SK-N-SH treated with all-trans-retinoic acid at 6 μM for 48 hours (cell line): Measurements from ENCODE around the gene CRTAP.
"Not testable (repeated sequence)": the region's sequence is repeated elsewhere in the genome, so short reads cannot be mapped to it uniquely, and the experiment has no call there.

Experiments used
- ATAC-seq: fragments of 200-7000 bp; cut with Tn5 transposase; 3 replicates; pipeline ENCODE4 v1.9.1; 2020; ENCODE audit warnings: mild to moderate bottlenecking, moderate library complexity
- ARNTL ChIP-seq: fragments of 450-650 bp; formaldehyde crosslinking; IDR thresholded peaks from 2 replicates; pipeline ENCODE4 v1.5.0; 2020; ENCODE audit warnings: low read depth, mild to moderate bottlenecking, moderate library complexity, borderline replicate concordance
- CSDC2 ChIP-seq: fragments of 250-450 bp; sonication (Bioruptor Pico); IDR thresholded peaks from 2 replicates; pipeline ENCODE4 v1.5.0; 2020; ENCODE audit warnings: mild to moderate bottlenecking, moderate library complexity
- ESRRG ChIP-seq: fragments of 250-450 bp; sonication (Bioruptor Pico); IDR thresholded peaks from 2 replicates; pipeline ENCODE4 v1.6.1; 2021; ENCODE audit warnings: mild to moderate bottlenecking
- GLIS3 ChIP-seq: fragments of 250-450 bp; sonication (Bioruptor Pico); IDR thresholded peaks from 2 replicates; pipeline ENCODE4 v1.5.0; 2020; ENCODE audit warnings: mild to moderate bottlenecking, moderate library complexity
- OSR1 ChIP-seq: fragments of 250-450 bp; sonication (Bioruptor Pico); IDR thresholded peaks from 2 replicates; pipeline ENCODE4 v1.8.0; 2022; ENCODE audit warnings: moderate library complexity, mild to moderate bottlenecking, inconsistent platforms
- PPARA ChIP-seq: fragments of 250-450 bp; sonication (Bioruptor Pico); IDR thresholded peaks from 2 replicates; pipeline ENCODE4 v1.5.0; 2020; ENCODE audit warnings: mild to moderate bottlenecking, borderline replicate concordance
- TOX ChIP-seq: fragments of 250-450 bp; sonication (Bioruptor Pico); IDR thresholded peaks from 2 replicates; pipeline ENCODE4 v1.8.0; 2021; ENCODE audit warnings: mild to moderate bottlenecking, moderate library complexity, borderline replicate concordance
- TSHZ2 ChIP-seq: fragments of 250-450 bp; sonication (Bioruptor Pico); IDR thresholded peaks from 2 replicates; pipeline ENCODE4 v1.5.0; 2020; ENCODE audit warnings: mild to moderate bottlenecking, moderate library complexity
- ZFP3 ChIP-seq: fragments of 250-450 bp; sonication (Bioruptor Pico); IDR thresholded peaks from 2 replicates; pipeline ENCODE4 v1.5.0; 2020; ENCODE audit warnings: mild to moderate bottlenecking, moderate library complexity
- ZNF8 ChIP-seq: fragments of 450-650 bp; formaldehyde crosslinking; IDR thresholded peaks from 2 replicates; pipeline ENCODE4 v1.5.0; 2020; ENCODE audit warnings: mild to moderate bottlenecking, moderate library complexity
- TF ChIP-seq, protein P1 (sequence below): fragments of 250-450 bp; sonication (Bioruptor Pico); IDR thresholded peaks from 2 replicates; pipeline ENCODE4 v1.5.1; 2020; ENCODE audit warnings: low read depth, mild to moderate bottlenecking, moderate library complexity
- TF ChIP-seq, protein P2 (sequence below): fragments of 250-450 bp; sonication (Bioruptor Pico); IDR thresholded peaks from 2 replicates; pipeline ENCODE4 v1.8.0; 2021; ENCODE audit warnings: low read depth, mild to moderate bottlenecking, moderate library complexity, borderline replicate concordance
- TF ChIP-seq, protein P3 (sequence below): fragments of 250-450 bp; sonication (Bioruptor Pico); IDR thresholded peaks from 2 replicates; pipeline ENCODE4 v1.8.0; 2020; ENCODE audit warnings: mild to moderate bottlenecking, moderate library complexity, borderline replicate concordance
- TF ChIP-seq, protein P4 (sequence below): fragments of 250-450 bp; sonication (Bioruptor Pico); IDR thresholded peaks from 2 replicates; pipeline ENCODE4 v1.5.1; 2021; ENCODE audit warnings: mild to moderate bottlenecking, moderate library complexity

The CRTAP gene

GRCh38 chr3:33174711-33175414 is 61.0 kb downstream of the CRTAP start (continued):
- TF ChIP-seq GLIS3 (CRISPR knock-in tag) = no peak
- no peak for TF ChIP-seq CSDC2

DNA sequence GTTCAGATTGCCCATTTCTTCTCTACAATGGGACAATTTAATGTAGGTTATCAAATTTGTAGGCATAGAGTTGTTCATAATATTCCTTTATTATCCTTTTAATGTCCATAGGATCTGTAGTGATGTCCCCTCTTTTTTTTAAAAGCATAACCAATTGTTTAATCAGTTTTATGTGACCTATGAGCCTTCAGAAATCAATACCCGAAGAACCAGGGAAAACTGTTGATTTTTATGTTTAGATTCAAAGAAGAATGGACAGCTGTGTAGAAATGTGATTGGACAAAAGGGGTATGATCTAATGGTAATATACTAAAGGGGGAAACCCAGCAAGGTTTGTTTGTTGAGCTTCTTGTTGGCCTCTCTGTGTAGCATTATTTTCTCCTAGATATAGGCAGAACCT is 65.3 kb downstream of the CRTAP start:
- no peak for TF ChIP-seq TSHZ2 (CRISPR knock-in tag)
- TF ChIP-seq, protein P1, sequence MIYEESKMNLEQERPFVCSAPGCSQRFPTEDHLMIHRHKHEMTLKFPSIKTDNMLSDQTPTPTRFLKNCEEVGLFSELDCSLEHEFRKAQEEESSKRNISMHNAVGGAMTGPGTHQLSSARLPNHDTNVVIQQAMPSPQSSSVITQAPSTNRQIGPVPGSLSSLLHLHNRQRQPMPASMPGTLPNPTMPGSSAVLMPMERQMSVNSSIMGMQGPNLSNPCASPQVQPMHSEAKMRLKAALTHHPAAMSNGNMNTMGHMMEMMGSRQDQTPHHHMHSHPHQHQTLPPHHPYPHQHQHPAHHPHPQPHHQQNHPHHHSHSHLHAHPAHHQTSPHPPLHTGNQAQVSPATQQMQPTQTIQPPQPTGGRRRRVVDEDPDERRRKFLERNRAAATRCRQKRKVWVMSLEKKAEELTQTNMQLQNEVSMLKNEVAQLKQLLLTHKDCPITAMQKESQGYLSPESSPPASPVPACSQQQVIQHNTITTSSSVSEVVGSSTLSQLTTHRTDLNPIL = no peak
- no peak for TF ChIP-seq ARNTL (CRISPR knock-in tag)
- TF ChIP-seq, protein P2, sequence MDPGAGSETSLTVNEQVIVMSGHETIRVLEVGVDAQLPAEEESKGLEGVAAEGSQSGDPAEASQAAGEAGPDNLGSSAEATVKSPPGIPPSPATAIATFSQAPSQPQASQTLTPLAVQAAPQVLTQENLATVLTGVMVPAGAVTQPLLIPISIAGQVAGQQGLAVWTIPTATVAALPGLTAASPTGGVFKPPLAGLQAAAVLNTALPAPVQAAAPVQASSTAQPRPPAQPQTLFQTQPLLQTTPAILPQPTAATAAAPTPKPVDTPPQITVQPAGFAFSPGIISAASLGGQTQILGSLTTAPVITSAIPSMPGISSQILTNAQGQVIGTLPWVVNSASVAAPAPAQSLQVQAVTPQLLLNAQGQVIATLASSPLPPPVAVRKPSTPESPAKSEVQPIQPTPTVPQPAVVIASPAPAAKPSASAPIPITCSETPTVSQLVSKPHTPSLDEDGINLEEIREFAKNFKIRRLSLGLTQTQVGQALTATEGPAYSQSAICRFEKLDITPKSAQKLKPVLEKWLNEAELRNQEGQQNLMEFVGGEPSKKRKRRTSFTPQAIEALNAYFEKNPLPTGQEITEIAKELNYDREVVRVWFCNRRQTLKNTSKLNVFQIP (CRISPR knock-in tag) = no peak
- no peak for TF ChIP-seq OSR1 (CRISPR knock-in tag)
- TF ChIP-seq, protein P3, sequence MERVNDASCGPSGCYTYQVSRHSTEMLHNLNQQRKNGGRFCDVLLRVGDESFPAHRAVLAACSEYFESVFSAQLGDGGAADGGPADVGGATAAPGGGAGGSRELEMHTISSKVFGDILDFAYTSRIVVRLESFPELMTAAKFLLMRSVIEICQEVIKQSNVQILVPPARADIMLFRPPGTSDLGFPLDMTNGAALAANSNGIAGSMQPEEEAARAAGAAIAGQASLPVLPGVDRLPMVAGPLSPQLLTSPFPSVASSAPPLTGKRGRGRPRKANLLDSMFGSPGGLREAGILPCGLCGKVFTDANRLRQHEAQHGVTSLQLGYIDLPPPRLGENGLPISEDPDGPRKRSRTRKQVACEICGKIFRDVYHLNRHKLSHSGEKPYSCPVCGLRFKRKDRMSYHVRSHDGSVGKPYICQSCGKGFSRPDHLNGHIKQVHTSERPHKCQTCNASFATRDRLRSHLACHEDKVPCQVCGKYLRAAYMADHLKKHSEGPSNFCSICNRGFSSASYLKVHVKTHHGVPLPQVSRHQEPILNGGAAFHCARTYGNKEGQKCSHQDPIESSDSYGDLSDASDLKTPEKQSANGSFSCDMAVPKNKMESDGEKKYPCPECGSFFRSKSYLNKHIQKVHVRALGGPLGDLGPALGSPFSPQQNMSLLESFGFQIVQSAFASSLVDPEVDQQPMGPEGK (CRISPR knock-in tag) = no peak
- TF ChIP-seq ESRRG (CRISPR knock-in tag) = no peak
- TF ChIP-seq, protein P4, sequence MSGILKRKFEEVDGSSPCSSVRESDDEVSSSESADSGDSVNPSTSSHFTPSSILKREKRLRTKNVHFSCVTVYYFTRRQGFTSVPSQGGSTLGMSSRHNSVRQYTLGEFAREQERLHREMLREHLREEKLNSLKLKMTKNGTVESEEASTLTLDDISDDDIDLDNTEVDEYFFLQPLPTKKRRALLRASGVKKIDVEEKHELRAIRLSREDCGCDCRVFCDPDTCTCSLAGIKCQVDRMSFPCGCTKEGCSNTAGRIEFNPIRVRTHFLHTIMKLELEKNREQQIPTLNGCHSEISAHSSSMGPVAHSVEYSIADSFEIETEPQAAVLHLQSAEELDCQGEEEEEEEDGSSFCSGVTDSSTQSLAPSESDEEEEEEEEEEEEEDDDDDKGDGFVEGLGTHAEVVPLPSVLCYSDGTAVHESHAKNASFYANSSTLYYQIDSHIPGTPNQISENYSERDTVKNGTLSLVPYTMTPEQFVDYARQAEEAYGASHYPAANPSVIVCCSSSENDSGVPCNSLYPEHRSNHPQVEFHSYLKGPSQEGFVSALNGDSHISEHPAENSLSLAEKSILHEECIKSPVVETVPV (CRISPR knock-in tag) = no peak
- TF ChIP-seq PPARA (CRISPR knock-in tag) = no peak
- TF ChIP-seq ZFP3 (CRISPR knock-in tag) = no peak
- no peak for TF ChIP-seq CSDC2
- ATAC-seq = no peak

- TF ChIP-seq, protein P2 (CRISPR knock-in tag) = no peak
- no peak for TF ChIP-seq ZNF8
- no peak for TF ChIP-seq TOX (CRISPR knock-in tag)
- ATAC-seq = no peak
Observed at GRCh38 chr3:33181229-33181628, 67.4 kb downstream of the CRTAP start.

DNA sequence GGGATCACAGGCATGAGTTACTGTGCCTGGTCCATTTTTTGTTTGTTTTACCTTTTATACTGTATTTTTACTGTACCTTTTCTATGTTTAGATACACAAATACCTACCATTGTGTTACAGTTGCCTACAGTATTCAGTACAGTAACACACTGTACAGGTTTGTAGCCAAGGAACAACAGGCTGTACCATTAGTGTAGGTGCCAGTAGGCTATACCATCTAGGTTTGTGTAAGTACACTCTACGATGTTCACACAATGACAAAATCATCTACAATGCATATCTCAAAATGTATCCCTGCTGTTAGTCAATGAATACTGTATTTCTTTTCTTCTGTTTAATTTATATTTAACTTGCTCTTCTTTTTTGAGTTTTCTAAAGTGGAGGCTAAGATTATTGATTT is 67.8 kb downstream of the CRTAP start:
- ATAC-seq = not testable (repeated sequence)

GRCh38 chr3:33184863-33185262 is 71.0 kb downstream of the CRTAP start:
- TF ChIP-seq, protein P1 = no peak
- no peak for TF ChIP-seq ESRRG (CRISPR knock-in tag)
- TF ChIP-seq, all 23 proteins: peak for 0
- ATAC-seq = no peak
